Smooth muscle cell of the brain vasculature (primary cell): ENCODE data around the gene ZMIZ1.

ENCODE experiments used
- DNase-seq: peaks from one replicate; pipeline ENCODE4 v3.0.0-alpha.2; 2012; ENCODE audit warnings: low read depth, low spot score

Gene ZMIZ1

GRCh38 chr10:79342811-79343561, 274.2 kb downstream of the ZMIZ1 start:
- DNase-seq = no peak

GRCh38 chr10:79344502-79345195, 275.9 kb downstream of the ZMIZ1 start:
- no peak for DNase-seq

GRCh38 chr10:79345241-79346011, 276.7 kb downstream of the ZMIZ1 start:
- no peak for DNase-seq

- DNase-seq = no peak
These were observed 277.2 kb downstream of the ZMIZ1 start for GRCh38 chr10:79346012-79346340.

- no peak for DNase-seq
These were observed 277.8 kb downstream of the ZMIZ1 start for GRCh38 chr10:79346388-79347225.

- peak; percentile 82 for DNase-seq
These were observed 278.6 kb downstream of the ZMIZ1 start, which contains the start of gene PPIF for GRCh38 chr10:79347226-79347893. Gene PPIF, plus strand, starts transcription at chr10:79347469. Its CDS starts 80 bp downstream, at chr10:79347549.

- DNase-seq = peak; percentile 33
These were observed 279.3 kb downstream of the ZMIZ1 start for GRCh38 chr10:79347894-79348639.

- no peak for DNase-seq
These were observed 279.8 kb downstream of the ZMIZ1 start for GRCh38 chr10:79348640-79348988.

GRCh38 chr10:79349072-79349491, 280.3 kb downstream of the ZMIZ1 start:
- DNase-seq = no peak

- no peak for DNase-seq
These were observed 281.1 kb downstream of the ZMIZ1 start for GRCh38 chr10:79349766-79350406.

- DNase-seq = no peak
These were observed 281.8 kb downstream of the ZMIZ1 start for GRCh38 chr10:79350407-79351154.

GRCh38 chr10:79351332-79351731, 282.6 kb downstream of the ZMIZ1 start:
- DNase-seq = no peak

GRCh38 chr10:79352035-79352877, 283.5 kb downstream of the ZMIZ1 start:
- DNase-seq = no peak

- no peak for DNase-seq
These were observed 284.2 kb downstream of the ZMIZ1 start for GRCh38 chr10:79353000-79353406.

GRCh38 chr10:79353726-79354125, 285.0 kb downstream of the ZMIZ1 start:
- no peak for DNase-seq

- DNase-seq = no peak
These were observed 285.4 kb downstream of the ZMIZ1 start for GRCh38 chr10:79354141-79354540.

GRCh38 chr10:79354615-79355014, 285.8 kb downstream of the ZMIZ1 start:
- DNase-seq = no peak

GRCh38 chr10:79355420-79356017, 286.8 kb downstream of the ZMIZ1 start:
- DNase-seq = no peak
